Spleen (tissue), 11 donors: Measurements from ENCODE around the gene BIN1. TPM values are rescaled to one million over a fixed set of nuclear protein-coding genes. Genes with fewer than 3 reads are reported as not detected.

Experiments
- DNase-seq: peaks from one replicate; pipeline ENCODE4 v3.0.0-alpha.2; 2020
- H3K27ac ChIP-seq, 8 donors: fragments of 200-600 bp; sonication (generic) in 7 of 8; 1 replicate in 4 of 8; 2 replicates in 4 of 8; pipeline versions ENCODE4 v1.5.0 to v1.8.0; 2016 to 2021; ENCODE audit warnings: inconsistent platforms in 4 of 8, mild to moderate bottlenecking in 4 of 8, moderate library complexity in 1 of 8
- H3K27me3 ChIP-seq, 7 donors: fragments of 200-600 bp; sonication (generic) in 6 of 7; replicated peaks in 1 of 7; 1 replicate in 4 of 7; 2 replicates in 3 of 7; pipeline versions ENCODE4 v1.5.0 to v1.8.0; 2016 to 2021; ENCODE audit warnings: inconsistent platforms in 3 of 7, mild to moderate bottlenecking in 1 of 7
- H3K36me3 ChIP-seq, 6 donors: fragments of 200-600 bp; sonication (generic) in 5 of 6; 1 replicate in 4 of 6; 2 replicates in 2 of 6; pipeline versions ENCODE4 v1.5.0 to v1.8.0; 2016 to 2021; ENCODE audit warnings: inconsistent platforms in 2 of 6
- H3K4me1 ChIP-seq, 6 donors: fragments of 200-600 bp; sonication (generic) in 5 of 6; 1 replicate in 3 of 6; 2 replicates in 3 of 6; pipeline versions ENCODE4 v1.5.0 to v1.8.0; 2016 to 2021; ENCODE audit warnings: inconsistent platforms in 3 of 6
- H3K4me3 ChIP-seq, 8 donors: fragments of 200-600 bp; sonication (generic) in 7 of 8; 1 replicate in 4 of 8; 2 replicates in 4 of 8; pipeline versions ENCODE4 v1.5.0 to v1.8.0; 2016 to 2021; ENCODE audit warnings: inconsistent platforms in 4 of 8, mild to moderate bottlenecking in 4 of 8, moderate library complexity in 2 of 8
- H3K9me3 ChIP-seq, 8 donors: fragments of 200-600 bp; sonication (generic) in 7 of 8; 1 replicate in 4 of 8; 2 replicates in 4 of 8; pipeline versions ENCODE4 v1.5.0 to v1.8.0; 2016 to 2021; ENCODE audit warnings: inconsistent platforms in 4 of 8
- POLR2A ChIP-seq, 3 donors: fragments of 450-650 bp; IDR thresholded peaks; one replicate each; pipeline ENCODE4 v1.5.1; 2017; ENCODE audit warnings: antibody characterized with exemption in 3 of 3, mild to moderate bottlenecking in 1 of 3
- POLR2AphosphoS5 ChIP-seq, 3 donors: sonication (generic); formaldehyde crosslinking; IDR thresholded peaks; one replicate each; pipeline ENCODE4 v1.5.1; 2017; ENCODE audit warnings: antibody characterized with exemption in 3 of 3
- WGBS, 5 donors: extraction: QIAGEN DNeasy Blood & Tissue Kit in 3 of 5; methylation state at CpG; one replicate each; pipeline versions ENCODE4 v1.1.5 to v1.1.7; 2013 to 2018; 5-methylcytosine and 5-hydroxymethylcytosine counted together
- intact Hi-C: fragments of 100-400 bp; cut with DNase I; formaldehyde crosslinking; loops from one replicate; pipeline ENCODE4 v1.15.0; 2023; ENCODE audit warnings: low total_unique reads
- polyA plus RNA-seq, 3 donors: library from polyadenylated mRNA; stranded (reverse); fragments of 200-250 nt; gene quantifications; one replicate each; pipeline ENCODE4 v1.2.1, GENCODE V29; 2013
- total RNA-seq, 7 donors: library from RNA; depleted of rRNA in 3 of 7; stranded (reverse); fragments of >200 nt in 3 of 7; fragmentation: NEBNext Ultra II Directional in 4 of 7; extraction: Animal tissue kit (Norgen Biotek cat#: 25700) in 4 of 7; gene quantifications; one replicate each; pipeline versions ENCODE4 v1.1.0 to v1.2.1, GENCODE V29; 2016 to 2021
- TF ChIP-seq, protein P1 (sequence below), 11 experiments: fragments of 200-600 bp in 7 of 11; fragments of 450-650 bp in 4 of 11; sonication (generic) in 4 of 11; IDR thresholded peaks in 8 of 11; conservative IDR thresholded peaks in 3 of 11; 1 replicate in 7 of 11; 2 replicates in 4 of 11; pipeline versions ENCODE4 v1.4.0 to v1.8.0; 2016 to 2021; ENCODE audit warnings: antibody characterized with exemption in 11 of 11, inconsistent platforms in 4 of 11, mild to moderate bottlenecking in 1 of 11
- donor health status: healthy with polysubstance abuse.
- donor health status: DM: no; HTN: no; CAD: no; lungs with moderate emphysema.
- donor health status: DM: no; HTN: no; CAD: no.
- donor health status: Bipolar disorder and iron deficiency.
- donor health status: healthy.
- donor health status: DM: no; HTN: no; CAD: no.
- donor health status: DM: yes; HTN: yes; CAD: no.

Gene BIN1
- total and polyA plus RNA-seq, 10 donors: 57.2 to 123 (median 70.4) TPM

DNA sequence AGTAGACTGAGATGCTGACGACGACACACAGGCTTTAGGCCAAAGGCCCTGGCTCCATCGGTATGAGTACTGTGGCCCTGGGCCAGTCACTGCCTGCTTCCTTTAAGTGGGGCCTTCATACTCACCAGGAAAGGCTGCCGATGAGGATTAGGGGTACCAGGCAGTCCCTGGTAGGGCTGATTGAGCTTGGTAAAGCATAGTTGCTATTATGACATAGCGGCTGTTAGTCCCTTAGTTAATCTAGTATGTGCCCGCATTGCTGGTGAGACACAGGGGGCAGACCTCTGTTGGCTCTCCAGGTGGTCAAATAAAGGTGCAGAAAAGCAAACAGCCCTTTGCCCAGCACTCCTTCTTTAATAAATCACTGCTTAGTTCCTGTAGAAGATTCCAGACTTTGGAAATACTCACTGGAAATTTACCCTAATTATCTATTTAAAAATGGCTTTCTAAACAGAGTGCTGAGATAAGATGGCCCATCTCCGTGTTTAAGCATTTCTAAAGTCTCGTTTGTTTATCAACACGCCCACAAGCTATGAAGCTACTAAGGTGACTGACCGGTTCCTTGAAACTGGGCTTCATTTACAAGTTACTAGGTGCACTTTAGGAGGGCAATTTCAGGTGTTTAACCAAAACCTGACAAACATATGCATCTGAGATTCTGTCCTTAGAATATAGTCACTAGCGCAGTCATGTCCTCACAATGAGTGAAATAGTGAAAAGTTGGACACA lies 8.7 kb upstream of the BIN1 start:
- DNase-seq: peak; percentile 62
- TF ChIP-seq POLR2AphosphoS5 (IDR thresholded peaks at IDR 0.05): no peak
- TF ChIP-seq, protein P1, sequence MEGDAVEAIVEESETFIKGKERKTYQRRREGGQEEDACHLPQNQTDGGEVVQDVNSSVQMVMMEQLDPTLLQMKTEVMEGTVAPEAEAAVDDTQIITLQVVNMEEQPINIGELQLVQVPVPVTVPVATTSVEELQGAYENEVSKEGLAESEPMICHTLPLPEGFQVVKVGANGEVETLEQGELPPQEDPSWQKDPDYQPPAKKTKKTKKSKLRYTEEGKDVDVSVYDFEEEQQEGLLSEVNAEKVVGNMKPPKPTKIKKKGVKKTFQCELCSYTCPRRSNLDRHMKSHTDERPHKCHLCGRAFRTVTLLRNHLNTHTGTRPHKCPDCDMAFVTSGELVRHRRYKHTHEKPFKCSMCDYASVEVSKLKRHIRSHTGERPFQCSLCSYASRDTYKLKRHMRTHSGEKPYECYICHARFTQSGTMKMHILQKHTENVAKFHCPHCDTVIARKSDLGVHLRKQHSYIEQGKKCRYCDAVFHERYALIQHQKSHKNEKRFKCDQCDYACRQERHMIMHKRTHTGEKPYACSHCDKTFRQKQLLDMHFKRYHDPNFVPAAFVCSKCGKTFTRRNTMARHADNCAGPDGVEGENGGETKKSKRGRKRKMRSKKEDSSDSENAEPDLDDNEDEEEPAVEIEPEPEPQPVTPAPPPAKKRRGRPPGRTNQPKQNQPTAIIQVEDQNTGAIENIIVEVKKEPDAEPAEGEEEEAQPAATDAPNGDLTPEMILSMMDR (IDR thresholded peaks at IDR 0.05 in 8 of 11, conservative IDR thresholded peaks at IDR 0.05 in 3 of 11): no peak
- no peak for TF ChIP-seq POLR2A (IDR thresholded peaks at IDR 0.05)
- H3K4me3 ChIP-seq: no peak overlapping the region
- H3K4me1 ChIP-seq: peaks cover 0 to 4% (median 0%) of the 10 kb centered on the region in 6 donors
- H3K9me3 ChIP-seq: no peaks in the 10 kb centered on the region
- H3K36me3 ChIP-seq: no peaks in the 10 kb centered on the region
- H3K27me3 ChIP-seq: no peaks in the 10 kb centered on the region
- no peak overlapping the region for H3K27ac ChIP-seq
- intact Hi-C loops: no loop called here
- 84 to 90% (median 87%) methylated on average over 11 of the region's 11 CpGs for WGBS, 5 donors

DNA sequence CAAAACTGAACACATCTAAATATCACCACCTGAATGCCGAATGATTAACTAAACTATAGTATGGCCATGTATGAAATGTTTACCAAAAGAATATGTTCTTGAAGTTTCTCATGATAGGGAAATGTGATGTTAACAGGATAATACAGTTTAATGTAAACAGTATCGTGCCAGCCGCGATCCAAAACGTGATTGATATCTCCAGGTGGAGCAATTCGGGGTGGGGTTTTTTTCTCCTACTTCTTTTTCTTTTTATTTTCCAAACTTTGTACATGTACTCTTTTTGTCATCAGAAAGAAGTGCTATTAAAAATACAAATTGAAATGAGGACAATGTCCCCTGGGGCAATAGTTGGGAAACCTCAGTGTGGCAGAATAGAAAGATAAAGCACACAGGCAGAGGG lies 4.0 kb upstream of the BIN1 start:
- DNase-seq: peak; percentile 27
- intact Hi-C loops: no loop called here
- no peak for TF ChIP-seq POLR2A (IDR thresholded peaks at IDR 0.05)
- TF ChIP-seq, protein P1 (IDR thresholded peaks at IDR 0.05 in 8 of 11, conservative IDR thresholded peaks at IDR 0.05 in 3 of 11): no peak
- no peak for TF ChIP-seq POLR2AphosphoS5 (IDR thresholded peaks at IDR 0.05)
- peaks cover 0 to 18% (median 8%) of the 10 kb centered on the region in 7 donors for H3K27me3 ChIP-seq
- no peaks in the 10 kb centered on the region for H3K9me3 ChIP-seq
- H3K36me3 ChIP-seq: no peaks in the 10 kb centered on the region
- H3K27ac ChIP-seq: no peak overlapping the region
- H3K4me1 ChIP-seq: peaks cover 6 to 36% (median 31%) of the 10 kb centered on the region in 6 donors
- WGBS, 5 donors: 78 to 96% (median 90%) methylated on average over 6 of the region's 6 CpGs
- H3K4me3 ChIP-seq: no peak overlapping the region

DNA sequence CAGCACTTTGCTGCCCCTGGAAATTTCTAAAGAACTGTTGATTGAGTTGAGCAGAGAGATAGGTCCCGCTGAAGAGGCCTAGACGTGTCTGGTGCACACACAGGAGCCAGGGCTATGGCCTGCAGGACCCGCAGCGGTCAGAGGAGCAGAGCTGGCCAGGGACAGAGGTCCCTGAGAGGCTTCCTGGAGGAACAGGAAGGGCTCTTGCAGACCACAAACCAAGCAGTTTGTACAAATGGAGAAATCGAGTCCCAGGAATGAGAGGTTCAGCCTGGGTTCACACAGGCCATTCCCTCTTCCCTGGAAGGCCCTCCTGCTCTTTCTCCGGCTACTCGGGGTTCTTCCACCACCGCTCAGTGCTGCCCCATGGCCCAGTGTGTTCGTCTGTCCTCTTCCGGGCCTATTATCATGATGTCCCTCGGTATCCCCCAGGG lies 1.2 kb upstream of the BIN1 start:
- Histone ChIP-seq H3K27me3 (peaks cover 0 to 24% (median 12%) of the 10 kb centered on the region in 7 donors), H3K4me1 (peaks cover 10 to 64% (median 48%) of the 10 kb centered on the region in 6 donors), H3K4me3 (peak overlapping the region in 3 of 8 donors; percentile 77 to 96 (median 88)), H3K27ac (peak overlapping the region in 7 of 8 donors; percentile 54 to 87 (median 86)), H3K36me3 (no peaks in the 10 kb centered on the region), H3K9me3 (no peaks in the 10 kb centered on the region)
- DNase-seq: peak; percentile 65
- 81 to 95% (median 93%) methylated on average over 11 of the region's 11 CpGs for WGBS, 5 donors
- TF ChIP-seq, protein P1 (IDR thresholded peaks at IDR 0.05 in 8 of 11, conservative IDR thresholded peaks at IDR 0.05 in 3 of 11): no peak
- TF ChIP-seq POLR2AphosphoS5 (IDR thresholded peaks at IDR 0.05) (no peak), POLR2A (IDR thresholded peaks at IDR 0.05) (no peak)
- intact Hi-C loops: no loop called here

DNA sequence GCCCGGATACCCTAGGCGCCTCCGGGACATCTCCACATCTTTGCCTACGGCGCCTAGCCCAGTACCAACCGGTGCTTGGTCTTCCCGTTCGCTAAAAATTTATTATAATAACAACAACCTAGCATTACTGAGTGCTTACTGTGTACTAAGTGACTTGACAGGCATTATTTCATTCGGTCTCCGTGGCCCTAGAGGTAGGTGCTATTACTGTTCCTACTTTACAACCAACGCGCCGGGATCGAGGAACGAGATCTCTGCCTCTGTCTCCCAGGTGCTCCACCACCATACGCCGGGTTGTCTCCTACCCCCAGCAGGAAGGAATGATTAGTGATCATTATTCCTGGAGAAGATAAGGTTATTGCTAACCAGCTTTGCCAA lies 657 bp upstream of the BIN1 start:
- Histone ChIP-seq H3K4me1 (peaks cover 10 to 69% (median 51%) of the 10 kb centered on the region in 6 donors), H3K36me3 (no peaks in the 10 kb centered on the region), H3K27ac (peak overlapping the region; percentile 54 to 87 (median 84)), H3K4me3 (peak overlapping the region; percentile 71 to 96 (median 88)), H3K27me3 (peaks cover 0 to 24% (median 12%) of the 10 kb centered on the region in 7 donors), H3K9me3 (no peaks in the 10 kb centered on the region)
- DNase-seq: no peak
- intact Hi-C loops: no loop called here
- TF ChIP-seq POLR2A (IDR thresholded peaks at IDR 0.05) (no peak), POLR2AphosphoS5 (IDR thresholded peaks at IDR 0.05) (no peak)
- TF ChIP-seq, protein P1 (IDR thresholded peaks at IDR 0.05 in 8 of 11, conservative IDR thresholded peaks at IDR 0.05 in 3 of 11): peak in 1 of 11 experiments; percentile 16
- 6 to 13% (median 10%) methylated on average over 17 of the region's 17 CpGs for WGBS, 5 donors
